ENCODE results near the gene CWC25. TPM values are rescaled to one million over a fixed set of nuclear protein-coding genes. Genes with fewer than 3 reads are reported as not detected.
A peak's percentile ranks its signal among the peaks of the same experiment; 100 is the strongest.

Gene CWC25
- total and polyA plus RNA-seq, 2 of the 13 experiments (the other 11 are each of a cell fraction or from before 2014, with no cell fraction given): 15.6 to 22.7 TPM

- TF ChIP-seq, protein P1, sequence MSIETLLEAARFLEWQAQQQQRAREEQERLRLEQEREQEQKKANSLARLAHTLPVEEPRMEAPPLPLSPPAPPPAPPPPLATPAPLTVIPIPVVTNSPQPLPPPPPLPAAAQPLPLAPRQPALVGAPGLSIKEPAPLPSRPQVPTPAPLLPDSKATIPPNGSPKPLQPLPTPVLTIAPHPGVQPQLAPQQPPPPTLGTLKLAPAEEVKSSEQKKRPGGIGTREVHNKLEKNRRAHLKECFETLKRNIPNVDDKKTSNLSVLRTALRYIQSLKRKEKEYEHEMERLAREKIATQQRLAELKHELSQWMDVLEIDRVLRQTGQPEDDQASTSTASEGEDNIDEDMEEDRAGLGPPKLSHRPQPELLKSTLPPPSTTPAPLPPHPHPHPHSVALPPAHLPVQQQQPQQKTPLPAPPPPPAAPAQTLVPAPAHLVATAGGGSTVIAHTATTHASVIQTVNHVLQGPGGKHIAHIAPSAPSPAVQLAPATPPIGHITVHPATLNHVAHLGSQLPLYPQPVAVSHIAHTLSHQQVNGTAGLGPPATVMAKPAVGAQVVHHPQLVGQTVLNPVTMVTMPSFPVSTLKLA (IDR thresholded peaks at IDR 0.05): no peak
- 0 out of 2 replicates have a peak, but pooled peaks have one; percentile 13 for TF ChIP-seq ZNF30 (CRISPR knock-in tag; IDR thresholded peaks at IDR 0.05)
- TF ChIP-seq, protein P2, sequence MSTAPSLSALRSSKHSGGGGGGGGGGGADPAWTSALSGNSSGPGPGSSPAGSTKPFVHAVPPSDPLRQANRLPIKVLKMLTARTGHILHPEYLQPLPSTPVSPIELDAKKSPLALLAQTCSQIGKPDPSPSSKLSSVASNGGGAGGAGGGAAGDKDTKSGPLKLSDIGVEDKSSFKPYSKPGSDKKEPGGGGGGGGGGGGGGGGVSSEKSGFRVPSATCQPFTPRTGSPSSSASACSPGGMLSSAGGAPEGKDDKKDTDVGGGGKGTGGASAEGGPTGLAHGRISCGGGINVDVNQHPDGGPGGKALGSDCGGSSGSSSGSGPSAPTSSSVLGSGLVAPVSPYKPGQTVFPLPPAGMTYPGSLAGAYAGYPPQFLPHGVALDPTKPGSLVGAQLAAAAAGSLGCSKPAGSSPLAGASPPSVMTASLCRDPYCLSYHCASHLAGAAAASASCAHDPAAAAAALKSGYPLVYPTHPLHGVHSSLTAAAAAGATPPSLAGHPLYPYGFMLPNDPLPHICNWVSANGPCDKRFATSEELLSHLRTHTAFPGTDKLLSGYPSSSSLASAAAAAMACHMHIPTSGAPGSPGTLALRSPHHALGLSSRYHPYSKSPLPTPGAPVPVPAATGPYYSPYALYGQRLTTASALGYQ (CRISPR knock-in tag; IDR thresholded peaks at IDR 0.05): no peak; the same call in 1 of the 2 replicates
- no peak for TF ChIP-seq NONO (IDR thresholded peaks at IDR 0.05)
- TF ChIP-seq NONO (CRISPR knock-in tag; conservative IDR thresholded peaks at IDR 0.05): peak; percentile 83
- TF ChIP-seq KMT2A (CRISPR knock-in tag; IDR thresholded peaks at IDR 0.05): peak; percentile 28; the same call in 1 of the 2 replicates
- TF ChIP-seq ZNF777 (CRISPR knock-in tag; IDR thresholded peaks at IDR 0.05): no peak
- no peak for TF ChIP-seq ZNF296 (CRISPR knock-in tag; conservative IDR thresholded peaks at IDR 0.05)
- TF ChIP-seq, protein P3, sequence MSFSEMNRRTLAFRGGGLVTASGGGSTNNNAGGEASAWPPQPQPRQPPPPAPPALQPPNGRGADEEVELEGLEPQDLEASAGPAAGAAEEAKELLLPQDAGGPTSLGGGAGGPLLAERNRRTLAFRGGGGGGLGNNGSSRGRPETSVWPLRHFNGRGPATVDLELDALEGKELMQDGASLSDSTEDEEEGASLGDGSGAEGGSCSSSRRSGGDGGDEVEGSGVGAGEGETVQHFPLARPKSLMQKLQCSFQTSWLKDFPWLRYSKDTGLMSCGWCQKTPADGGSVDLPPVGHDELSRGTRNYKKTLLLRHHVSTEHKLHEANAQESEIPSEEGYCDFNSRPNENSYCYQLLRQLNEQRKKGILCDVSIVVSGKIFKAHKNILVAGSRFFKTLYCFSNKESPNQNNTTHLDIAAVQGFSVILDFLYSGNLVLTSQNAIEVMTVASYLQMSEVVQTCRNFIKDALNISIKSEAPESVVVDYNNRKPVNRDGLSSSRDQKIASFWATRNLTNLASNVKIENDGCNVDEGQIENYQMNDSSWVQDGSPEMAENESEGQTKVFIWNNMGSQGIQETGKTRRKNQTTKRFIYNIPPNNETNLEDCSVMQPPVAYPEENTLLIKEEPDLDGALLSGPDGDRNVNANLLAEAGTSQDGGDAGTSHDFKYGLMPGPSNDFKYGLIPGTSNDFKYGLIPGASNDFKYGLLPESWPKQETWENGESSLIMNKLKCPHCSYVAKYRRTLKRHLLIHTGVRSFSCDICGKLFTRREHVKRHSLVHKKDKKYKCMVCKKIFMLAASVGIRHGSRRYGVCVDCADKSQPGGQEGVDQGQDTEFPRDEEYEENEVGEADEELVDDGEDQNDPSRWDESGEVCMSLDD (CRISPR knock-in tag; IDR thresholded peaks at IDR 0.05; ENCODE audit: borderline replicate concordance): peak; percentile 65; the same call in 1 of the 2 replicates
- TF ChIP-seq ZMYM4 (CRISPR knock-in tag; IDR thresholded peaks at IDR 0.05): peak; percentile 18; the same call in 1 of the 2 replicates
- TF ChIP-seq, protein P4, sequence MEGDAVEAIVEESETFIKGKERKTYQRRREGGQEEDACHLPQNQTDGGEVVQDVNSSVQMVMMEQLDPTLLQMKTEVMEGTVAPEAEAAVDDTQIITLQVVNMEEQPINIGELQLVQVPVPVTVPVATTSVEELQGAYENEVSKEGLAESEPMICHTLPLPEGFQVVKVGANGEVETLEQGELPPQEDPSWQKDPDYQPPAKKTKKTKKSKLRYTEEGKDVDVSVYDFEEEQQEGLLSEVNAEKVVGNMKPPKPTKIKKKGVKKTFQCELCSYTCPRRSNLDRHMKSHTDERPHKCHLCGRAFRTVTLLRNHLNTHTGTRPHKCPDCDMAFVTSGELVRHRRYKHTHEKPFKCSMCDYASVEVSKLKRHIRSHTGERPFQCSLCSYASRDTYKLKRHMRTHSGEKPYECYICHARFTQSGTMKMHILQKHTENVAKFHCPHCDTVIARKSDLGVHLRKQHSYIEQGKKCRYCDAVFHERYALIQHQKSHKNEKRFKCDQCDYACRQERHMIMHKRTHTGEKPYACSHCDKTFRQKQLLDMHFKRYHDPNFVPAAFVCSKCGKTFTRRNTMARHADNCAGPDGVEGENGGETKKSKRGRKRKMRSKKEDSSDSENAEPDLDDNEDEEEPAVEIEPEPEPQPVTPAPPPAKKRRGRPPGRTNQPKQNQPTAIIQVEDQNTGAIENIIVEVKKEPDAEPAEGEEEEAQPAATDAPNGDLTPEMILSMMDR (CRISPR knock-in tag; IDR thresholded peaks at IDR 0.05): peak; percentile 77
- no peak for TF ChIP-seq ZNF274 (CRISPR knock-in tag; IDR thresholded peaks at IDR 0.05)
- TF ChIP-seq, protein P5, sequence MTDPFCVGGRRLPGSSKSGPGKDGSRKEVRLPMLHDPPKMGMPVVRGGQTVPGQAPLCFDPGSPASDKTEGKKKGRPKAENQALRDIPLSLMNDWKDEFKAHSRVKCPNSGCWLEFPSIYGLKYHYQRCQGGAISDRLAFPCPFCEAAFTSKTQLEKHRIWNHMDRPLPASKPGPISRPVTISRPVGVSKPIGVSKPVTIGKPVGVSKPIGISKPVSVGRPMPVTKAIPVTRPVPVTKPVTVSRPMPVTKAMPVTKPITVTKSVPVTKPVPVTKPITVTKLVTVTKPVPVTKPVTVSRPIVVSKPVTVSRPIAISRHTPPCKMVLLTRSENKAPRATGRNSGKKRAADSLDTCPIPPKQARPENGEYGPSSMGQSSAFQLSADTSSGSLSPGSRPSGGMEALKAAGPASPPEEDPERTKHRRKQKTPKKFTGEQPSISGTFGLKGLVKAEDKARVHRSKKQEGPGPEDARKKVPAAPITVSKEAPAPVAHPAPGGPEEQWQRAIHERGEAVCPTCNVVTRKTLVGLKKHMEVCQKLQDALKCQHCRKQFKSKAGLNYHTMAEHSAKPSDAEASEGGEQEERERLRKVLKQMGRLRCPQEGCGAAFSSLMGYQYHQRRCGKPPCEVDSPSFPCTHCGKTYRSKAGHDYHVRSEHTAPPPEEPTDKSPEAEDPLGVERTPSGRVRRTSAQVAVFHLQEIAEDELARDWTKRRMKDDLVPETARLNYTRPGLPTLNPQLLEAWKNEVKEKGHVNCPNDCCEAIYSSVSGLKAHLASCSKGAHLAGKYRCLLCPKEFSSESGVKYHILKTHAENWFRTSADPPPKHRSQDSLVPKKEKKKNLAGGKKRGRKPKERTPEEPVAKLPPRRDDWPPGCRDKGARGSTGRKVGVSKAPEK (CRISPR knock-in tag; IDR thresholded peaks at IDR 0.05; ENCODE audit: borderline replicate concordance): peak; percentile 91; the same call in 1 of the 2 replicates
- TF ChIP-seq CEBPG (CRISPR knock-in tag; IDR thresholded peaks at IDR 0.05): peak; percentile 66
- peak; percentile 59; the same call in 1 of the 2 replicates for TF ChIP-seq ZGPAT (CRISPR knock-in tag; IDR thresholded peaks at IDR 0.05)
- peak; percentile 80; the same call in 1 of the 2 replicates for TF ChIP-seq SP140L (CRISPR knock-in tag; IDR thresholded peaks at IDR 0.05; ENCODE audit: borderline replicate concordance)
These were observed 43.9 kb upstream of the CWC25 start (continued) for GRCh38 chr17:38868817-38869525.

All from HepG2 (cell line).